DMS 273 (cell line): Measurements from ENCODE around the gene FADS2.

ENCODE experiments used
- DNase-seq: peaks from one replicate; lab custom pipeline; 2025; ENCODE audit not compliant: unreplicated experiment; lab: John Stamatoyannopoulos, UW

FADS2 gene

DNA sequence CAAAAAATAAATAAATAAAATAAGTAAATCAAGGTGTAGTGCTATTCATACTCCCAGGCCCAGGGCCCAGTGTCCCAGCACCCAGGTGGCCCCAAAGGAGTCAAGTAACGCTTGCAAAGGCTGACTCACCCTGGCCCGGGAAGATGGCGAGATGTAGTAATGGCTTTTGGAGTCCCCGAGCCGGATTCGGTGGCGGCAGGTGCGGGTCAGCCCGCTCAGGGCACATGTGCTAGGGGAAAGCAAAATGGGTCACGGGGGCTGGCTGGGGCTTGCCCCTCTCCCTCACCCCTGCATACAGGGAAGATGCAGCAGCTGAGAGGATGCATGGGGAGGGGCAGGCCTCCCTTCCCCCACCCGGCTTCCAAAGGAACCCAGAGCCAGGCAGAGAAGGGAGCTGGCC lies 74.2 kb downstream of the FADS2 start:
- no peak for DNase-seq

DNA sequence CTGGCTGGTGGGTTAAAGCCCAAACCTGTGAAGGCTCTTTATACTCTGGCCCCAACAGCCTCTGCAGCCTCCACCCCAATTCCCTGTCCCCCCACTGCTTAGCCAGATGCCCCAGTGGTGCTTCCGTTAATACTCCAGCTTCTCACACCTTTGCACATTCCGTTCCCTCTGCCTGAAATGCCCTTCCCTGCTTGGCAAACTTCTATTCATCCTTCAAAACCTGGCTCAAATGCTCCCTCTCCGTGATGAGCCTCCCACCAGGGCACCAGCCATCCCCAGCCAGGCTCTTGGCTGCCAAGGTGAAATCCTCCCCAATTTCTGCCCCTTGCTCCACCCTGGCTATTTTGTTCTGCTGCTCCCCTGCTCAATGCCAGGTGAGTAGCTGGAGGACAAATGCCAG lies 75.7 kb downstream of the FADS2 start:
- no peak for DNase-seq

DNA sequence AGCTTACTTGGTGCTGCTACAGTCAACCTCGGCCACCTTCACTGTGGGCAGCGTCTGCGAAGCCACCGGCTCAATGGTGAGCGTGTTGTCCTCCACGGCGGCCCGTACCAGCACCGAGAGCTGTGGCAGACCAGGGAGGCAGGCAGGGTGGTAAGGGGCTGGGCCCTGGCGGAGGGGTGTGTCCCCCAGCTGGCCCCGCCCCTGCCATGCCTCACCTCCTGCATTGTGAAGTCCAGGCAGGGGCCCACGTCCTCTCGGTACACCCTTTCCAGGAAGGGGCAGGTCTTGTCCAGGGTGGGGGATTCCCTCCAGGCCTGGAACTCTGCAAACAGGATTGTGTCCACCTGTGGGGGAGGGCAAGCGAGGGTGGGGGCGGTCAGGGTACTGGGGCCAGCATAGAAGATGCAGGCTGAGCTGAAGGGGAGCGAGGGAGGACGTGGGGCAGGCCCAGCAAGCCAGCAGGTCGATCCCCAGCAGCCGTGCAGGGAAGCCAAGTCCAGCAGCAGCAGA lies 76.5 kb downstream of the FADS2 start:
- DNase-seq, result no peak

DNA sequence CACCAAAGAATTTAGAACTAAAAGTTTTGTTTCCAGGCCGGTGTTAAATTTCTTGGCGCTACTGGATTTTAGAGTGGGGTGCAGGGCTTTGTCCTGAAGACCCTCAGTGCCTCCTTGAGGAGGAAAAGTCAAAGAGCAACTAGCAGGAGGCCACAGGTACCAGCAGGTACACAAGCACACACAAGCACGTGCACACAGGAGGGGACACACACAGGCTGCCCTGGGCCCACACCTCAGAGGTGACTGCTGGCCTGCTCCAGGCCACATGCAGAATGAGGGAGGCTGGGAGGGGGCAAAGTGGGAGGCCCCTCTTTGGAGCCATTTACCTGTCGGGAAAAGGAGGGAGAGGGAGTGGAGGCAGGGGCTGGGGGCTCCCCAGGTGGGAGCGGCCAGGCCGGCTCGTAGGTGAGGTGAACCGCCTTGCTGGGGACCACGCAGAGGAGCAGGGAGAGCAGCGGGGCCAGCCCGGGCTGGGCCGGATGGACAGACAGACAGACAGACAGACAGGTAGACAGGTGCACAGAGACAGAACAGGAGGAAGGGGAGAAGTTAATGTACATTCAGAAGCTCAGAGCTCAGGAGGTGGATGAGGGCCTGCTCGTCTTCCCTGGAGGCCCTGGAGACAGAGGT lies 77.1 kb downstream of the FADS2 start:
- no peak for DNase-seq

DNA sequence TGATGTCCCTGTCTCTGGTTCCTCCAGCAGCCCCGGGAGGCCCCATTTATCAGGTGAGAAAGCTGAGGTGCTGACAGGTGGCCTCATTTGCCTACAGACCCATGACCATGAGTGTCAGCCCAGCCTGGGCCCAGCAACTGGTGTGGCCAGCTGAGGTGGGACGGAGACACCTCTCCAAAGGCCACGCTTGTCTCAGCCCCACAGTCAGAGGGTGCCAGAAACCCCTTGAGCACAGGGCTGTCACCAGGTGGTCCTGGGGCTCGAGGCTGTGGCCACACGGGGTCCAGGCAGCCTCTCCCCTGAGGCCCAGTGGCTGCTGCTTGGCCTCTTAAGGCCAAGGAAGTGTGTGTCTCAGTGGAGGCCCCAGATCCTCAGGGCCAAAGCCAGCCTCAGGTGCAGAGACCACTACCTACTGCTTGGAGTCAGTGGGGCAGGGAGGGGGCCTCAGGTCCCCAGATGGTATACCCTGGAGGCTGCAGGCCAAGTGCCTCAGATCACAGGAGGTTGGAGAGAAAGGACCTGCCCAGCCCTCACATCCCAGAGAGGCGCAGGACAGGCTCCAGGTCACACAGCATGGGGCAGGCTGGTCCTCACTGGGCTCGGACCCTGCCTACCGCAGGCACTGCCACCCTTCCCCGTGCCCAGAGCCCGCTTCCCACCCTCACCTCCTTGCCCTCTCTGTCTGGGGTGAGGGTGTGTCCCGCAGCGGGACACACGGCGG lies 77.9 kb downstream of the FADS2 start:
- no peak for DNase-seq

DNA sequence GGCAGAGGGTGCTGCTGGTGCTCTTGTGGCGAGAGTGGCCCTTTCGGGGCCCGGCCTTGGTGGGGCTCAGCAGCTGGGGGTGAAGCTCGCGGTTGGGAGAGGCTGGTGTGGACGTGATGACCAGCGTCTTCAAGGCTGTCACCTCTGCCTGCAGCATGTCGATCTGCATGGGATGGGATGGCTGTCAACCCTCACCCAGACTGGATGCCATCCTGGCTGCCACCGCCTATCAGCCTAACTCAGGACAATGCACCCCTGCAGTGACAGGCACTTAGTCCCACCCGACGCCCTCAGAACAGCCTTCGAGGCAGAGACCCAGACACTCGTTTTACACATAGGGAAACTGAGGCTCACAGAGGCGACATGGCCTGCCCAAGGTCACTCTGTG lies 78.4 kb downstream of the FADS2 start:
- no peak for DNase-seq

DNA sequence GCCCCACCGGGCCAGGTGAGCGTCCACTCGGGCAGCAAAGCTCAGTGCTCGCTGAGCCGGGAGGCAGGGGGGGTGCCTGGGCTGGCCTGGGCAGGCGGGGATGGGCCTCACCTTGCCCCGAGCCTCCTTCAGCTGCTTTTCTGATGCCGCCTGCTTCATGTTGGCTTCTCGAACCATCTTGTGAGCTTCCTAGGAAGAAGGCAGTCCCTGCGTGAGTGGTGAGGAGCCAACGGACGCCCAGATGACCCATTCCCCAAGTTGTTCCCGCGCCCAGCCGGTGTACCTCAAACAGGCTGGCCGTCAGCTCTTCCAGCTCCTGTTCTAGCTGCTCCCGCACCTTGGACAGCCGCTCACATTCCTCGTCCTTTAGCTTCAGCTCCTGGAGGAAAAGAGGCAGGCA lies 79.2 kb downstream of the FADS2 start:
- DNase-seq, result no peak

GRCh38 chr11:61907871-61908729 lies 80.0 kb downstream of the FADS2 start:
- no peak for DNase-seq

GRCh38 chr11:61908730-61909316 lies 80.7 kb downstream of the FADS2 start:
- DNase-seq, result no peak

DNA sequence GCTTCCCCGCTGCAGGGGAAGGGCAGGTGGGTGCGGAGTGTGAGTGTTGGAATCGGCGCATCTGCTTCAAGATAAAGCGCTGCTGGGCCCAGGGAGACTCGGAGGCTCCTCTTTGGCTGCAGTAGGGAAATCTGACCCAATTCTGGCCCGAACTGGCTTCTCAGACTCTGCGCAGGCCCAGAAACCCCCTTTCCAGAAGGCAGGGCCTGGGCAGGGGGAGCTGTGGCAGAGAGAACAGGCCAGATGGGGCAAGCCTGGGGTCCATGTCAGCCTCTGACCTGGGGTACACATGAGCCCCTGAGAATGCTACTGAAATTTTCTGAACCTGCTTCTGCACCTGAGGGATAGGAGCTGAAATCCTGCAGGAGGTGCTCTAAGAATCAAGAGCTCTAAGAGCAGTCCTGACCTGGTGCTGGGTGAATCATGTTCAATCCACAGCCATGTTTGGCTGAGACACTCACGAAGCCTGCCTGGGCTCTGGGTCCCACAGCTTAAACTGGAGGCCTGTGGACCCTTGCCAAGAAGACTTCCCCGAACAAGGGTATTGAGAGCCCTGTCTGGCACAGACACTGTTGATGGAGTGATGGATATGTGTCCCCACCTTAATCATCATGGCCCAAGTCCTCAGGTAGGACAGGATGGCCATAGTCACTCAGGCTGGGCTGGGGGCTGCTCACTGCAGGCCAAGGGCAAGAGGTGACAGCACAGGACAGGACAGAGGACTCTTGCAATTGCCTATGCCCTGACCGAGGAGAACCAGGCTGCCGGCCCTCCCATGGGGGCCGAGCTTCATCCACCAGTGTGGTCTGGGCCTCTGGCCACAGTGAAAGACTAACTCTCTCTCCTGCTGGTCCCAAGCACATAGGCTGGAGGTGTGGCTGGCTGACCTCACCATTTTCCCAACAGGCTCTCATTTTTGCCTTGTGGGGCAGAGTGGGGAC lies 82.4 kb downstream of the FADS2 start:
- no peak for DNase-seq

GRCh38 chr11:61911128-61911700 lies 83.1 kb downstream of the FADS2 start:
- no peak for DNase-seq

DNA sequence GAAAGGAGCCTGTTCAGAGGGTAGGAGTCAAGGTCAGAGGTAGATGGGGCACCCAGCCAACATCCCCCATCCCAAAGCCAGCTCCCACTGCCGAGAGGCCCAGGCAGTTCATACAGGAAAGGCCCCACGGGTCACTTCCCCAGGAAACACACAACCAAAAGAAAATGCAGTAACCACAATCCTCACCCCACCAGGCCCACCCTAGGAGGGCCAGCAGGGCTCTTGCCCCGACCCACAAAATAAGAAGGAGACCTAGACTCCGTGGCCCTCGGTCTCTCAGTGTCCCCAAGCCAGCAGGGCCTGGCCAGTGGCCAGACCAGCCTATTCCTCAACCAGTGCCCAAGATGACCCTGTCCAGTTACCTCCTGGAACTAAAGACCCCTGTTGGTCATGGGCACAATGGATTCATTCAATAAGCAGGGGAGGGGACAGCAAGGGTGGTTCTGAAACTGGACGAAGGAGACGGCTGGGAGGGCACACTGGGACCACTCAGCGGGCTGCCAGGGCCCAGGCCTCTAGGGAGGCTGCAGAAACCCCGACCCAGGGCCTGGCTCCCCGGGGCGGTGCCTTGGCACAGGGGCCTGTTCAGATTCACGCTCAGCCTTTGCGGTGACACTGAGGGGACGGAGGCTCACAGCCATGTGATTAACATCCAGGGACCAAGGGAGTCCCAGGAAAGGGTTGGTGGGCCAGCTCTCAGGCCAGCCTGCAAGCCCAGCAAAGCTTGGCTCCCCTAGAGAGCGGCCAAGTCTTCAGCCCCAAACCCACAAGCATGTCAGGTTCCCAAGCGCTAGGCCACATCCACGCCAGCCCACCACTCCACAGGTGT lies 83.8 kb downstream of the FADS2 start:
- DNase-seq, result no peak

DNA sequence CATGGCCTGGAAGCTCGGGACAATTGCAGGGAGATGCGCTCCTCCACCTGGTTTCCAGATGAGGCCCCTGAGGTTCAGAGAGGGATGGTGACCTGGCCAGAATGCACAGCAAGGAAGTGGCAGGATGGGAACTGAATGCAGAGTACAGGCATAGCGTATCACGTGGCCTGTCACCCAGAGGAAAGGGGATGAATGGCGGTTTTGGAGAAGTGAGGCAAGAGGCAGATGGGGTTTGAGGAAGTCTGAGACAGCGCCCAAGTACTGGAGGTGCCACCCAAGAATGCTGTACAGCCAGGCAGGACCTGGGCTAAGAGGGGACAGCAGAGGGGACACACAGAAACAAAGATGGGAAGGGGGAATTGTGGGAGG lies 84.4 kb downstream of the FADS2 start:
- no peak for DNase-seq

DNA sequence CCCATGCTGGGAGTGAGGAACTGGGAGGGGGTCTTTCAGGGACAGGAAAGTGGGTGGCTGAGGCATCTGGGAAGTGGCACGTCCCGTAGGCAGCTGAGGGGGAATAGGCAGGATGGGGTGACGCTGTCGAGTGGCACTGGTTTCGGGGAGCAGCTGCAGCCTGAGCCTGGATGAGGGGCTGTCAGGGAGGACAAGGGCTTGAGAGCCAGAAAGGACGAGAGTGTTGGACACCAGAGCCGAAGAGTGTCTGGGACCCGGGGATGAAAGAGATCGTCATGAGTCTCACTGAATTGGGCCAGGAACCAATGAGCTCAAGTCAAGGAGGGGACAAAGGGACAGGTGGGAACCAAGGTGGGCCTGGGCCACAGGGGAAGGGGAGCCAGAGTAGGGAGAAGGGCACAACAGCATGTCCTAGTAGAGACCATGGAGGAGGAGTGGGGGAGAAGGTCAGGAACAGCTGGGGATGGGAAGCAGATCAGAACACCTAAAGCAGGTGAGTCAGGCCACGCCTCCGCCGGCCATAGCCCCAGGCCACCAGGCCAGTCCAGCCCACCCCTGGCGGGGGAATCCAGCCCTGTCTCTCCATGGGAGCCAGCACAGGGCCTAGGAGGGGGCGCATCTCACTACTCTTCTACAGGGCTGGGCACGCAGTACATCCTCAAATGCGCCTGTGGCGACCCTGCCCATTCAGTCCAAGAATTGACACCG lies 85.0 kb downstream of the FADS2 start:
- DNase-seq, result no peak

GRCh38 chr11:61913699-61914395 lies 85.7 kb downstream of the FADS2 start:
- DNase-seq, result no peak

DNA sequence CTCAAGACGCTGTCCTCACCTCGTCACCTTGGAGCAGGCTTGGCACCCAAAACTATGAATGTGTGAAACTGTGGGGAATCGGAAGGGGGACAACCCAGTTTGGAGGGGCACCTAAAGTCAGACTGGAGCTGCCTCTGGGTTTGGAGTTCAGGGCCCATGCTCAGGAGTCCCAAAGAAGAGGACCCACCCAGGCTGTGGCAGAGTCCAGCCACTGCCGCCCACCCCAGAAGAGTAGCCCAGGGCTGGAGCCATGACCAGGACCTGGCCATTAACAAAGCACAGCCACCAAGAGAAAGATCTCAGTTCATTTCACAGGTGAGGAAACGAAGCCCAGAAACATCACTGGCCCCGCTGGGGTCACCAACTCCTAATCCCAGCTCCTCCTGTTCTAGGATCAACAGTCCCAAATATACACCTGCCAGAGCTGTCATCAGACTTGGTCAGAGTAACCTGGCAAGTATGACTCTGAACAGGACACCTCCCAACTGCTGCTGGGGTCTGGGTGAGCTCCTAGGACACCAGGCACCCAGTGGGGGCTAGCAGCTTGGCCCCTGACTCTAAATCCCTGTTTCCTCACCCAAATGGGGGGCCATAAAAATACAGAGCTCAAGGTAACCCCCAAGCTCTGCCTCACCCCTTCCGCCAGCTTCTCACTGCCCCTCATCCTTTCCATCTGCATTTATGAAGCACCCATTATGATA lies 86.5 kb downstream of the FADS2 start:
- DNase-seq, result no peak

DNA sequence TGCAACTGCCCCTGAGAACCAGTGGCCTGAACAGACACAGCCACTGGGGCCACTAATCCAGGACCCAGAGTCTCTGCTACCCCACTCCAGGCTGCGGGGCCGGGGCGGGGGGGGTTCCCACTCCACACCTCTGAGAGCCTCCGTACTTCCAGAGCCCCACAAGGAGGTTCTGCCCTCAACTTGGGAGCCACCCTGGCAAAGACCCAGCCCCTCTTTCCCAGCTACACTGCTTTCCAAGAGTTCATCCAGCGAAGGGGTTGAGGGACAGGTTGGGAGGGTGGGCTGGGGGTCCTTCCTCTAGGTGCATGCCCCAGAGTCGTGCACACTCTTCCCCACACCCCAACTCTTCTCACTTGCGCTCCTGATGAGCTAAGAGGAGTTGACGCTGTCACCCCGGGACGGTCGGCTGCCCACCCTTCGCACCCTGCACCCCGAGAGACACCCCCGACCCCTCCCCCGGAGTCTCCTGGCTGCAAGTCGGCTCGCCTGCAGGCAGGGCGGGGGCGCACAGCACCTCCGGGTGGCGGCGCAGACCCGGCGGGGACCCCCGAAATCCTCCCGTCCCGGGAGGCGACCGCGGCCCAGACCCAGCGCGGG lies 88.7 kb downstream of the FADS2 start:
- DNase-seq, result no peak
